ENCODE data around the gene CCDC88B.

The CCDC88B gene

DNA sequence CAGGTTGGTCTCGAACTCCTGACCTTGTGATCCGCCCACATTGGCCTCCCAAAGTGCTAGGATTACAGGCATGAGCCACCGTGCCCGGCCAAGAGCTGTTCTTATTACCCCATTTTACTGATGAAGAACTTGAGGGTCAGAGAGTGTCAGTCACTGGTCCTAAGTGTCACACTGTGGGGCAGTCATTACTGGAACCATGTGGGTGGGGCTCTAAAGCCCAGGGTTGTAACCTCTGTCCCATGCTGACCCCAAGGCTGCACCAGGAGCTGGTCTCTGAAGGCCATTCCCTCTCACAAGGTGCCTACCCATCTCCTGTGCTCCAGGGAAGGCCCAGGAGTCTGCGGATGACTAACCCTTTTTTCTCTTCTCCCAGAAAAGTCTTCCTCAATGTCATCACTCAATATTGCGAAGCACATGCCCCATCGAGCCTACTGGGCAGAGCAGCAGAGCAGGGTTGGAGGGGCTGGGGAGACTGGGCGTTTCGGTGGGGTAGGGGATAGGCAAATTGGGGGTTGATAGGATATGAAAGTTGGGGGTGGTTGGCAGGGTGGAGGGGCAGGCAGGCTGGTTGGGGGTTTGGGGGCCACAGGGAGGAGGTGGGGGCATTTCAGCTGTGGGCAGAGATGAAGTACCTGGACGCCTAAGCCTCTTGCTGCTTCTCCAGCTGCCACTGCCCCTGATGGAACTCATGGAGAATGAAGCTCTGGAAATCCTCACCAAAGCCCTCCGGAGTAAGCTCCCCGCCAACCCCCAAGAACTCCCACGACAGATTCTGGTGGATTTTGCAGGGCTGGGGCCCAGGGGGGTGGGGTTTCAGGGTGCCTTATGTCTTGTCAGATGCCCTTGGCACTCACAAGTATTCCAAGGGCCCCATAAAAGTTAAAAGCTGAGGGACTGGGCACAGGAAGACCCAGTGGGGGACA is 36.6 kb upstream of the CCDC88B start:
- TF ChIP-seq, protein P1, sequence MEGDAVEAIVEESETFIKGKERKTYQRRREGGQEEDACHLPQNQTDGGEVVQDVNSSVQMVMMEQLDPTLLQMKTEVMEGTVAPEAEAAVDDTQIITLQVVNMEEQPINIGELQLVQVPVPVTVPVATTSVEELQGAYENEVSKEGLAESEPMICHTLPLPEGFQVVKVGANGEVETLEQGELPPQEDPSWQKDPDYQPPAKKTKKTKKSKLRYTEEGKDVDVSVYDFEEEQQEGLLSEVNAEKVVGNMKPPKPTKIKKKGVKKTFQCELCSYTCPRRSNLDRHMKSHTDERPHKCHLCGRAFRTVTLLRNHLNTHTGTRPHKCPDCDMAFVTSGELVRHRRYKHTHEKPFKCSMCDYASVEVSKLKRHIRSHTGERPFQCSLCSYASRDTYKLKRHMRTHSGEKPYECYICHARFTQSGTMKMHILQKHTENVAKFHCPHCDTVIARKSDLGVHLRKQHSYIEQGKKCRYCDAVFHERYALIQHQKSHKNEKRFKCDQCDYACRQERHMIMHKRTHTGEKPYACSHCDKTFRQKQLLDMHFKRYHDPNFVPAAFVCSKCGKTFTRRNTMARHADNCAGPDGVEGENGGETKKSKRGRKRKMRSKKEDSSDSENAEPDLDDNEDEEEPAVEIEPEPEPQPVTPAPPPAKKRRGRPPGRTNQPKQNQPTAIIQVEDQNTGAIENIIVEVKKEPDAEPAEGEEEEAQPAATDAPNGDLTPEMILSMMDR (IDR thresholded peaks at IDR 0.05; ENCODE audit: low read length, missing control alignments): no peak
- H3K4me3 ChIP-seq (replicated peaks; ENCODE audit: low read depth, low read length): no peak overlapping the region
- DNase-seq (ENCODE audit: low read depth): no peak

DNA sequence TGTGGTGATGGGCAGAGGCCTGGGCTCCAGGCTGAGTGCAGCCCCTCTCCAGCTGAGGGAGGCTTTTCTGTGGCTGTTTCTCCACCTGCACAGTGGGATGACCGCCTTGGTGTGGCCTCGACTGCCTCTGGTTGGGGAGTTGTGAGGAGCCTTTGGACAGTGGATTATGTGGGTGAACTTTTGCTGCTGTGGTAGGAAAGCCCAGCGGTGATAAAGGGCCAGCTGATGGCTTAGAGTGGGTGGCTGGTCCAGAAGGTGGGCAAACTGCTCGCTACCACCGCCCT is 36.0 kb upstream of the CCDC88B start:
- TF ChIP-seq, protein P1 (IDR thresholded peaks at IDR 0.05; ENCODE audit: low read length, missing control alignments): no peak
- H3K4me3 ChIP-seq (replicated peaks; ENCODE audit: low read depth, low read length): peak overlapping the region; percentile 68
- no peak for DNase-seq (ENCODE audit: low read depth)

DNA sequence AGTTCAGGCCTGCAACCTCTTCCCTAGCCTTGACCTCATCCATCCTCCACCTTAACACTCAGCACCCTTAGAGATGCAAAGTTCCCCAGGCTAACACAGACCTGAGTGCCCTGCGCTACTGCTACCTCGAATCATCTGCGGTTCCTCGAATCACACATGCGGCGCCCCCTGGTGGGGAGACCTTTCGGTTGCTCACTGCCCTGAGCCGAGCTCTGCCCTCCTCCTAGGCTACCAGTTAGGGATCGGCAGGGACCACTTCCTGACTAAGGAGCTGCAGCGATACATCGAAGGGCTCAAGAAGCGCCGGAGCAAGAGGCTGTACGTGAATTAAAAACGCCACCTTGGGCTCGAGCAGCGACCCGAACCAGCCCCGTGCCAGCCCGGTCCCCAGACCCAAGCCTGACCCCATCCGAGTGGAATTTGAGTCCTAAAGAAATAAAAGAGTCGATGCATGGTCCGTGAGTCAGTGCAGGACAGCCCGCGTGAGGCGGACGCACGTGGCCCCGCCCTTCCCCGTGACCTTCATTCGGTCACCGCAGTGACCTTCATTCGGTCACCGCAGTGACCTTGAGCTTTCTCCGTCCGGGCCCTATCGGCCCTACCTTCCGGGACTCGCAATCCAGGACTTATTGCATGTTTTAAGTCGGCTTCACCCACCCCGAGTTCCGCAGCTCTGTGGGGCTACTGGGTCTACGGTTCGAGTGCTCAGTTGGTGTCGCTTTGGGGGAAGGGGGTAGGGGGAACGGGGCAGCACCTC is 35.5 kb upstream of the CCDC88B start:
- peak; percentile 92 for DNase-seq (ENCODE audit: low read depth)
- TF ChIP-seq, protein P1 (IDR thresholded peaks at IDR 0.05; ENCODE audit: low read length, missing control alignments): peak; percentile 82
- peak overlapping the region; percentile 68 for H3K4me3 ChIP-seq (replicated peaks; ENCODE audit: low read depth, low read length)

DNA sequence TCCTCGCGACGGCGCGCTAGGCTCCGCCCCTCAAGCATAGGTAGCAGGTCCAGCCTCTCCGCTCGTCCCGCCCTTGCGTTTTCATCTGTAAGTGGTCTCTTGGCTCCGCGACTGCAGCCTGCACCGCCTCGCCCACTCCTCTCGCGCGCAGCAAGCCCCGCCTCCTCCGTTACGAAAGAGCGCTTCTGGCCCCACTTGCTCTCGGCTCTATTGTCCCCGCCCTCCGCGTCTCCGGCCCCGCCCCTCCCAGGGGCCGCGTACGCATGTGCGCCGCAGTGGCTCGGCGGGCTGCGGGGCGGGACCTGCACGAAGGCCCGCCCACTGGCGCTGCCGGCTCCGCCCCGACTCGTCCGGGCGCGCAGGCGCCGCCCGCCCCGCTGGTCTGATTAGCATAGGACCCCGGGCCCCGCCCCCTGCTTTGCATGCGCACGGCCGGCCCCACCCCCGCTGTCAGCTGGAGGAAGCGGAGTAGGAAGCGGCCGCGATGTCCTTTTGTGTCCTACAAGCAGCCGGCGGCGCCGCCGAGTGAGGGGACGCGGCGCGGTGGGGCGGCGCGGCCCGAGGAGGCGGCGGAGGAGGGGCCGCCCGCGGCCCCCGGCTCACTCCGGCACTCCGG is 34.8 kb upstream of the CCDC88B start, which contains the start of gene ESRRA:
TSS of gene ESRRA (plus strand) at position 450 of the 616 bp plus-strand sequence. CDS start 1,656 bp downstream, outside the sequence.
- peak; percentile 98 for DNase-seq (ENCODE audit: low read depth)
- peak within 1 kb of the TSS; percentile 74 for H3K4me3 ChIP-seq (replicated peaks; ENCODE audit: low read depth, low read length)
- TF ChIP-seq, protein P1 (IDR thresholded peaks at IDR 0.05; ENCODE audit: low read length, missing control alignments): no peak

DNA sequence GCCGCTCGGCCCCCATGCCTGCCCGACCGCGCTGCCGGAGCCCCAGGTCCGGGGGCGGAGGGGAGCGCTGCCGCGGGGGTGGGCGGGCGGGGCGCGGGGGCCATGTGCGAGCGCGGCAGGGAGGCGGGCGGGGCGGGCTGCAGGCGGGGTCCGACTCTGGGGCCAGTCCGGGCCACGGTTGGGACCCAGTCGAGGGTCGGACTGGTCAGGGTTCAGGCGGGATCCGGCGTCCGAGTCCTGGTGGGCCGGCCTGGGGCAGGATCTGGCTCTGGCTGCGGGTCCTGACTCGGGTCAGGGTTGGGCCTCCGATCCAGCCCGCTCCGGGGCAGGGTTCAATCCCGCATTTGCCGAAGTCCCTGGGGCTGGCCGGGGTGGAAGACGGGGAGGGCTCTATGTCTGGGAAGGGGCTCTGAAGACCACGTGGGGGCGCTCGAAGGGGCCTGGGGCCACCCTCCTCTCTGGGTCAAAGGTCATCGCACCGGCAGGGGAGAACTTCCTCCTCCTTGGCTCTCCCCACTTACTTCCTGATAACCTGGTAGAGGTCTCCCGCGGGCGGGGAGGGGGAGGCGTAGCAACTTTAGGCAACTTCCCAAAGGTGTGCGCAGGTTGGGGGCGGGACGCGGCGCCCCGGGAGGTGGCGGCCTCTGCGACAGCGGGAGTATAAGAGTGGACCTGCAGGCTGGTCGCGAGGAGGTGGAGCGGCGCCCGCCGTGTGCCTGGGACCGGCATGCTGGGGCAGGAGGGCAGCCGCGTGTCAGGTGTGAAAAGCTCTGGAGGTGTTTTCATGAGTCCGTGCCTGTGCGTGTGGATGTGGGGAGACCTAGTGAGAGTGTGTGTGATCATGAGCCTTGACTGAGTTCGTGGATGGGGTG is 34.1 kb upstream of the CCDC88B start:
- peak overlapping the region; percentile 74 for H3K4me3 ChIP-seq (replicated peaks; ENCODE audit: low read depth, low read length)
- DNase-seq (ENCODE audit: low read depth): peak; percentile 36
- TF ChIP-seq, protein P1 (IDR thresholded peaks at IDR 0.05; ENCODE audit: low read length, missing control alignments): no peak

DNA sequence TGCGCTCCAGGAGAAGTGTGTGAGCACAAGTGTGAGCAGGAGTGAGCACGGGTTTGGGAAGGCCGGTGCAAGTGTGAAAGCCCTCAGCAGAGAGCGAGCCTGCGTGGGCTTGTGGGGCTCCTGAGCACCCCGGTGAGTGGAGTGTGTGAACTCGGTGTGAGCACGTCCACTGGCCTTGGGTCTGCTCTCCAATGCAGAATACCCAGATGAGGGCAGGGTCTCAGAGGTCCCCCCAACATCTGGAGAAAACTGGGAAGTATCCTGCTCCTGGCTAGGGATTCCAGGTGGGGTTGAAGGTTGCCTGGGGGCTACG is 33.5 kb upstream of the CCDC88B start:
- peak overlapping the region; percentile 74 for H3K4me3 ChIP-seq (replicated peaks; ENCODE audit: low read depth, low read length)

More for the DNA sequence above, 33.5 kb upstream of the CCDC88B start:
- TF ChIP-seq, protein P1 (IDR thresholded peaks at IDR 0.05; ENCODE audit: low read length, missing control alignments): no peak
- no peak for DNase-seq (ENCODE audit: low read depth)
